ENCODE results near the gene HDX. TPM values are rescaled to one million over a fixed set of nuclear protein-coding genes. Genes with fewer than 3 reads are reported as not detected.

Gene HDX
- total and polyA plus RNA-seq, 4 donors = 0.37 to 2.8 (median 1.4) TPM

GRCh38 chrX:84475596-84475995 is 26.7 kb downstream of the HDX start:
- Histone ChIP-seq H3K4me3 (ENCODE audit: low read depth in 1 of 3, low read length in 3 of 3) (no peak overlapping the region), H3K27me3 (ENCODE audit: control insufficient read depth in 4 of 4, insufficient read depth in 4 of 4, low read length in 3 of 4) (no peaks in the 10 kb centered on the region), H3K9me3 (ENCODE audit: control insufficient read depth in 4 of 4, low read length in 3 of 4) (no peaks in the 10 kb centered on the region), H3K4me1 (ENCODE audit: control insufficient read depth in 4 of 4, insufficient read depth in 4 of 4, low read length in 3 of 4) (no peaks in the 10 kb centered on the region), H3K9ac (ENCODE audit: low read depth in 1 of 2, low read length in 2 of 2) (no peak overlapping the region), H3K36me3 (ENCODE audit: control insufficient read depth in 4 of 4, insufficient read depth in 3 of 4, low read depth in 1 of 4, low read length in 3 of 4) (no peaks in the 10 kb centered on the region), H3K27ac (ENCODE audit: low read depth in 1 of 2, low read length in 2 of 2) (no peak overlapping the region)
- TF ChIP-seq RXRA (IDR thresholded peaks at IDR 0.05) (no peak), RAD21 (IDR thresholded peaks at IDR 0.05) (no peak), REST (IDR thresholded peaks at IDR 0.05) (no peak), NR2F2 (IDR thresholded peaks at IDR 0.05) (no peak), JUND (IDR thresholded peaks at IDR 0.05) (no peak), MAX (IDR thresholded peaks at IDR 0.05) (no peak), FOXA2 (IDR thresholded peaks at IDR 0.05) (no peak), TAF1 (conservative IDR thresholded peaks at IDR 0.05) (no peak)
- 85% methylated on average over 2 of the region's 2 CpGs for WGBS
- DNase-seq (ENCODE audit: low spot score) = no peak

- Histone ChIP-seq H3K36me3 (ENCODE audit: control insufficient read depth in 4 of 4, insufficient read depth in 3 of 4, low read depth in 1 of 4, low read length in 3 of 4) (no peaks in the 10 kb centered on the region), H3K4me3 (ENCODE audit: low read depth in 1 of 3, low read length in 3 of 3) (no peak overlapping the region), H3K27ac (ENCODE audit: low read depth in 1 of 2, low read length in 2 of 2) (no peak overlapping the region), H3K9ac (ENCODE audit: low read depth in 1 of 2, low read length in 2 of 2) (no peak overlapping the region), H3K9me3 (ENCODE audit: control insufficient read depth in 4 of 4, low read length in 3 of 4) (no peaks in the 10 kb centered on the region), H3K4me1 (ENCODE audit: control insufficient read depth in 4 of 4, insufficient read depth in 4 of 4, low read length in 3 of 4) (no peaks in the 10 kb centered on the region), H3K27me3 (ENCODE audit: control insufficient read depth in 4 of 4, insufficient read depth in 4 of 4, low read length in 3 of 4) (no peaks in the 10 kb centered on the region)
- TF ChIP-seq TAF1 (conservative IDR thresholded peaks at IDR 0.05) (no peak), CTCF (IDR thresholded peaks at IDR 0.05; ENCODE audit: low read depth, low read length, missing input control) (no peak), GABPA (IDR thresholded peaks at IDR 0.05 in 1 of 2, conservative IDR thresholded peaks at IDR 0.05 in 1 of 2) (no peak), FOXA2 (IDR thresholded peaks at IDR 0.05) (no peak), ZBTB33 (IDR thresholded peaks at IDR 0.05) (no peak), RXRA (IDR thresholded peaks at IDR 0.05) (no peak), FOXA1 (IDR thresholded peaks at IDR 0.05) (no peak), SP1 (IDR thresholded peaks at IDR 0.05) (no peak), RAD21 (IDR thresholded peaks at IDR 0.05) (no peak), REST (IDR thresholded peaks at IDR 0.05) (no peak), YY1 (IDR thresholded peaks at IDR 0.05) (no peak), HNF4G (IDR thresholded peaks at IDR 0.05) (no peak), NR2F2 (IDR thresholded peaks at IDR 0.05) (no peak), HNF4A (conservative IDR thresholded peaks at IDR 0.05) (no peak), JUND (IDR thresholded peaks at IDR 0.05) (no peak), EGR1 (IDR thresholded peaks at IDR 0.05; ENCODE audit: low read depth in 2 of 2) (no peak), MAX (IDR thresholded peaks at IDR 0.05) (no peak), ATF3 (IDR thresholded peaks at IDR 0.05) (no peak)
- DNase-seq (ENCODE audit: low spot score) = no peak
- WGBS = 84% methylated on average over 2 of the region's 2 CpGs
These were observed 27.2 kb downstream of the HDX start for GRCh38 chrX:84475101-84475500.

All from liver (tissue), 9 donors.